ENCODE measurements around the gene SON. TPM values are rescaled to one million over a fixed set of nuclear protein-coding genes. Genes with fewer than 3 reads are reported as not detected.

SON gene
- polyA plus RNA-seq, 3 donors, result 66.4 to 269 (median 184) TPM

GRCh38 chr21:33551664-33552063 is 8.8 kb downstream of the SON start:
- Histone ChIP-seq H3K4me1 (ENCODE audit: control insufficient read depth in 1 of 2, insufficient read depth in 2 of 2, low read length in 2 of 2) (no peaks in the 10 kb centered on the region), H2AFZ (ENCODE audit: insufficient read depth, low read depth, low read length, poor library complexity, severe bottlenecking) (no peak overlapping the region), H3K27ac (ENCODE audit: low read depth in 1 of 2, low read length in 2 of 2) (no peak overlapping the region), H4K20me1 (ENCODE audit: insufficient read depth, low read length) (peaks cover 99% of the 10 kb centered on the region), H3K9ac (ENCODE audit: insufficient read depth, low read length, poor library complexity, severe bottlenecking) (no peak overlapping the region), H3K4me2 (replicated peaks; ENCODE audit: extremely low read depth, low read length, poor library complexity, severe bottlenecking) (no peak overlapping the region), H3K79me2 (ENCODE audit: insufficient read depth, low read length) (peaks cover 100% of the 10 kb centered on the region), H3K4me3 (replicated peaks in 1 of 3; ENCODE audit: low read depth in 2 of 3, low read length in 3 of 3) (no peak overlapping the region), H3K36me3 (replicated peaks in 1 of 2; ENCODE audit: control insufficient read depth in 1 of 2, insufficient read depth in 2 of 2, low read length in 2 of 2) (peaks cover 84 to 99% of the 10 kb centered on the region in 2 donors), H3K27me3 (ENCODE audit: control insufficient read depth in 2 of 2, insufficient read depth in 2 of 2, low read length in 2 of 2) (no peaks in the 10 kb centered on the region), H3K9me3 (replicated peaks in 1 of 2; ENCODE audit: control insufficient read depth in 1 of 2, insufficient read depth in 1 of 2, low read length in 2 of 2) (no peaks in the 10 kb centered on the region)
- H3K4me1 Mint-ChIP-seq, result peaks cover 7% of the 10 kb centered on the region
- H3K4me3 Mint-ChIP-seq, result no peak overlapping the region
- no peak for DNase-seq
- H3K27ac Mint-ChIP-seq, result no peak overlapping the region
- intact Hi-C loops (cut with micrococcal nuclease), result no loop called here
- no peaks in the 10 kb centered on the region for H3K27me3 Mint-ChIP-seq (ENCODE audit: low read depth in 3 of 3)
- H3K9me3 Mint-ChIP-seq, result peaks cover 0 to 6% (median 0%) of the 10 kb centered on the region in 7 donors
- peaks cover 75 to 97% of the 10 kb centered on the region in 2 donors for H3K36me3 Mint-ChIP-seq
- 96% methylated on average over 2 of the region's 2 CpGs for WGBS (ENCODE audit: insufficient coverage)
- TF ChIP-seq, protein P1, sequence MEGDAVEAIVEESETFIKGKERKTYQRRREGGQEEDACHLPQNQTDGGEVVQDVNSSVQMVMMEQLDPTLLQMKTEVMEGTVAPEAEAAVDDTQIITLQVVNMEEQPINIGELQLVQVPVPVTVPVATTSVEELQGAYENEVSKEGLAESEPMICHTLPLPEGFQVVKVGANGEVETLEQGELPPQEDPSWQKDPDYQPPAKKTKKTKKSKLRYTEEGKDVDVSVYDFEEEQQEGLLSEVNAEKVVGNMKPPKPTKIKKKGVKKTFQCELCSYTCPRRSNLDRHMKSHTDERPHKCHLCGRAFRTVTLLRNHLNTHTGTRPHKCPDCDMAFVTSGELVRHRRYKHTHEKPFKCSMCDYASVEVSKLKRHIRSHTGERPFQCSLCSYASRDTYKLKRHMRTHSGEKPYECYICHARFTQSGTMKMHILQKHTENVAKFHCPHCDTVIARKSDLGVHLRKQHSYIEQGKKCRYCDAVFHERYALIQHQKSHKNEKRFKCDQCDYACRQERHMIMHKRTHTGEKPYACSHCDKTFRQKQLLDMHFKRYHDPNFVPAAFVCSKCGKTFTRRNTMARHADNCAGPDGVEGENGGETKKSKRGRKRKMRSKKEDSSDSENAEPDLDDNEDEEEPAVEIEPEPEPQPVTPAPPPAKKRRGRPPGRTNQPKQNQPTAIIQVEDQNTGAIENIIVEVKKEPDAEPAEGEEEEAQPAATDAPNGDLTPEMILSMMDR (IDR thresholded peaks at IDR 0.05), result no peak

- Histone ChIP-seq H3K9ac (ENCODE audit: insufficient read depth, low read length, poor library complexity, severe bottlenecking) (no peak overlapping the region), H3K36me3 (replicated peaks in 1 of 2; ENCODE audit: control insufficient read depth in 1 of 2, insufficient read depth in 2 of 2, low read length in 2 of 2) (peaks cover 87 to 99% of the 10 kb centered on the region in 2 donors), H3K9me3 (replicated peaks in 1 of 2; ENCODE audit: control insufficient read depth in 1 of 2, insufficient read depth in 1 of 2, low read length in 2 of 2) (no peaks in the 10 kb centered on the region), H3K4me1 (ENCODE audit: control insufficient read depth in 1 of 2, insufficient read depth in 2 of 2, low read length in 2 of 2) (no peaks in the 10 kb centered on the region), H3K27ac (ENCODE audit: low read depth in 1 of 2, low read length in 2 of 2) (peak overlapping the region in 1 of 2 donors; percentile 15), H3K4me2 (replicated peaks; ENCODE audit: extremely low read depth, low read length, poor library complexity, severe bottlenecking) (no peak overlapping the region), H3K4me3 (replicated peaks in 1 of 3; ENCODE audit: low read depth in 2 of 3, low read length in 3 of 3) (no peak overlapping the region), H2AFZ (ENCODE audit: insufficient read depth, low read depth, low read length, poor library complexity, severe bottlenecking) (no peak overlapping the region), H4K20me1 (ENCODE audit: insufficient read depth, low read length) (peaks cover 99% of the 10 kb centered on the region), H3K79me2 (ENCODE audit: insufficient read depth, low read length) (peaks cover 100% of the 10 kb centered on the region), H3K27me3 (ENCODE audit: control insufficient read depth in 2 of 2, insufficient read depth in 2 of 2, low read length in 2 of 2) (no peaks in the 10 kb centered on the region)
- peaks cover 77 to 97% of the 10 kb centered on the region in 2 donors for H3K36me3 Mint-ChIP-seq
- intact Hi-C loops (cut with micrococcal nuclease), result no loop called here
- H3K4me3 Mint-ChIP-seq, result no peak overlapping the region
- 98% methylated on average over 24 of the region's 24 CpGs for WGBS (ENCODE audit: insufficient coverage)
- H3K27me3 Mint-ChIP-seq (ENCODE audit: low read depth in 3 of 3), result no peaks in the 10 kb centered on the region
- peak overlapping the region in 6 of 7 donors; percentile 8 to 75 (median 44) for H3K27ac Mint-ChIP-seq
- peaks cover 0 to 6% (median 0%) of the 10 kb centered on the region in 7 donors for H3K9me3 Mint-ChIP-seq
- TF ChIP-seq, protein P1 (IDR thresholded peaks at IDR 0.05), result no peak
- H3K4me1 Mint-ChIP-seq, result peaks cover 7% of the 10 kb centered on the region
- DNase-seq, result peak in 1 of 3 donors; percentile 8
Observed at GRCh38 chr21:33552093-33552998, 9.5 kb downstream of the SON start.
